Coronary artery (tissue), 2 donors: Measurements from ENCODE around the gene TRHDE.

ENCODE experiments used
- DNase-seq: peaks from one replicate; pipeline ENCODE4 v3.0.0-alpha.2; 2017; ENCODE audit warnings: low spot score
- H3K27ac ChIP-seq, 2 donors: fragments of 200-600 bp; sonication (generic); one replicate each; pipeline ENCODE4 v1.5.1; 2016 to 2019
- H3K4me3 ChIP-seq: fragments of 200-600 bp; sonication (generic); 2 replicates; pipeline ENCODE4 v1.5.1; 2016; ENCODE audit warnings: mild to moderate bottlenecking, moderate library complexity
- TF ChIP-seq, protein P1 (sequence below): fragments of 200-600 bp; sonication (generic); IDR thresholded peaks from one replicate; pipeline ENCODE4 v1.5.1; 2019; ENCODE audit warnings: antibody characterized with exemption

The TRHDE gene

DNA sequence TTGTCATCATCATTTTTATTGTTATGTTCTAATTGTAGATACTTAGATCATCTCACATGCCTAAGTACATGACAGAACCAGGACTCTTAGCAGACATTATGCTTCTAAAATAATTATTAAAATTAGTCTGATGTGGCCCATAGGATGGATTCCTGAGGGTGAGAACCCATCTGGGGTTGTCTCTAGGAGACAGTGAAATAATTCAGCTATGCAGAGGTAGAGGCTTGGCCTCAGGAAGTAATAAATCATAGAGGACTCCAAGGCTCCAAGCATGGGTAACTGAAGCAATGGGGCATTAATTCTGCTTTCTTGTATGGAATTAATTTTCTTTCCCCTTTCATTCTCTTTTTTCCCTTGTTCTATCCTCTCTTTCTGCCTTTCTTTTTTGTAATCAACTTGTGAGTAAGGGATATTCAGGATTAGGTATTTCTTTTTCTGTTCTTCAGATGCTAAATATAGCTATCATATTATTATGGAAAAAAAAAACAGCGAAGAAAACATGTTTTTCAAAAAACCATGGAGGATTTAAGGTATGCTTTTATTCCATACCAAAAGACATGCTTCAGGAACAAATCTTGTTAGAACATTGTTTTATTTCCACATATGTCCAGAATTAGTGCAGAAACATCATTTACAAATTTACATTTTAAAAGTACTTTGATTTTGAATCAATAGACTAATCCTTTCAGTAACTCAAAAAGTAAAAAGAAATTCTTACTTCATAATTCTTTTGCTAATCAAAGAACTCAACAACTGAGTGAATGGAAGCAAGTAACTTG is 263.2 kb downstream of the TRHDE start:
- TF ChIP-seq, protein P1, sequence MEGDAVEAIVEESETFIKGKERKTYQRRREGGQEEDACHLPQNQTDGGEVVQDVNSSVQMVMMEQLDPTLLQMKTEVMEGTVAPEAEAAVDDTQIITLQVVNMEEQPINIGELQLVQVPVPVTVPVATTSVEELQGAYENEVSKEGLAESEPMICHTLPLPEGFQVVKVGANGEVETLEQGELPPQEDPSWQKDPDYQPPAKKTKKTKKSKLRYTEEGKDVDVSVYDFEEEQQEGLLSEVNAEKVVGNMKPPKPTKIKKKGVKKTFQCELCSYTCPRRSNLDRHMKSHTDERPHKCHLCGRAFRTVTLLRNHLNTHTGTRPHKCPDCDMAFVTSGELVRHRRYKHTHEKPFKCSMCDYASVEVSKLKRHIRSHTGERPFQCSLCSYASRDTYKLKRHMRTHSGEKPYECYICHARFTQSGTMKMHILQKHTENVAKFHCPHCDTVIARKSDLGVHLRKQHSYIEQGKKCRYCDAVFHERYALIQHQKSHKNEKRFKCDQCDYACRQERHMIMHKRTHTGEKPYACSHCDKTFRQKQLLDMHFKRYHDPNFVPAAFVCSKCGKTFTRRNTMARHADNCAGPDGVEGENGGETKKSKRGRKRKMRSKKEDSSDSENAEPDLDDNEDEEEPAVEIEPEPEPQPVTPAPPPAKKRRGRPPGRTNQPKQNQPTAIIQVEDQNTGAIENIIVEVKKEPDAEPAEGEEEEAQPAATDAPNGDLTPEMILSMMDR: no peak

DNA sequence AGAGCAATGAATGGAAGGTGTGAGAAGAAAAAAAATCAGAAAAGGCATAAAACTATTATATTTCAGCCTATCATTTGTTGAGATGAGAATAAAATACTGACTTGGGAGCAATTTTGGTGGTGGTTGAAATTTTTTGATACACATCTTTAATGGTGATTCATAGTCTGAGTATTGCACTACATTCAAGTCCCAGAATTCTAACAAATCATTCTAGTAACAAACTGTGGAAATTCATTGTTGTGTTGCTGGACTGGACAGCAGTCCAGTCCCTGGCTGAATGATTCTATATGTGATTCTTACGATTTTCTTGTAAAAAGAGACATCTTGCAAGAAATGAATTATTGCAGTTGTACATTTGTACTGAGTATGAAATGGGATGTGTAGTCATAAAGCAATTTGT is 268.6 kb downstream of the TRHDE start:
- DNase-seq: no peak
- TF ChIP-seq, protein P1: no peak

More for the DNA sequence above, 263.2 kb downstream of the TRHDE start:
- Histone ChIP-seq H3K4me3 (no peak overlapping the region), H3K27ac (no peak overlapping the region)
- DNase-seq: no peak

DNA sequence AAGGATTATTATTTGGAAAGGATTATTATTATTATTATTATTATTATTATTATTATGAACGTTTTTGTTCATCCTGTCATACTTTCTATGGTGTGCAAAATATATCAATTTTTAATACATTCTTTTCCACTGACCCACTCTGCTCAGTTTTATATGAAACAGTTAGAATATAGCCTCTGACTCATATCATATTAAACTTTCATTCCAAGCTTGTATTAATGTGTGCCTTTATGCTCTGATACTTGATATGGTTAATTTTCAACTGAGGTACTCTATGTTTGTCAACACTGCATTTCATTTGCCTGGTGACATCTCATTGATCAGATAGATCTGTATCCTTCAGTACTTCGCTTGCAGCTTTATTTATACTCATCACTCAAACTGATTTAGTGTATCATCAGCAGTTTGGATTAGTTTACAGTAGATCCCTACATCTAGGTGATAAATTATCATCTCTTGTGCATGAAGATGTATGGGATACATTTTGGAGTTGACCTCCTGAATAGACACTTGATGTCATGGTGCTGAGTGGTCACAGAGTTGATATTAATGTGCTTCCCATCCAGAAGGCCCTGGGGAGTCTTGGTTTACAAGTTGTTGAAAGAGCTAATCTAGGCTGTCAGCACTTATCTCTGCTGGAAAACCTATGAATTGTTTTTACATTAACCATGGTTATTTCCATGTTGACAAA is 271.8 kb downstream of the TRHDE start:
- TF ChIP-seq, protein P1: no peak
- Histone ChIP-seq H3K27ac (no peak overlapping the region), H3K4me3 (no peak overlapping the region)
- no peak for DNase-seq

More for the DNA sequence above, 268.6 kb downstream of the TRHDE start:
- Histone ChIP-seq H3K27ac (no peak overlapping the region), H3K4me3 (no peak overlapping the region)

DNA sequence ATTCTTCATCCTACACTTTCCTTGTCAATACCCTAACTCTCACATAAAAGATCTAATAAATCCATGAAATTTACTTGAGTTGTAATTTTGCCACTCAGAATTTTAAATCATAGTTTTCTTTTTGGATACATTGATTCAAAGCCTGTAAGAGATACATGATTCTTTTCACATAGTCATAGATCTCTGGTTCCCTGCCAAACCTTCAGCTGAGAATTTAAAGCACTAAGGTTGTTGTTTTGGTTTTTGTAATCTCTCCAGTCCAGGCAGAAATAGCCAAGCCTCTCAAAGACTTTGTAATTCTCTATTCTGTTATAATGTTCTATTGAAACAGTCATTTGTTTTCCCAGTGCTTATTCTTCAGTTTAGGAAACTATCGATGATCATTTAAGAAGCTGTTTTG is 273.9 kb downstream of the TRHDE start:
- Histone ChIP-seq H3K4me3 (no peak overlapping the region), H3K27ac (no peak overlapping the region)
- DNase-seq: no peak
- TF ChIP-seq, protein P1: no peak

DNA sequence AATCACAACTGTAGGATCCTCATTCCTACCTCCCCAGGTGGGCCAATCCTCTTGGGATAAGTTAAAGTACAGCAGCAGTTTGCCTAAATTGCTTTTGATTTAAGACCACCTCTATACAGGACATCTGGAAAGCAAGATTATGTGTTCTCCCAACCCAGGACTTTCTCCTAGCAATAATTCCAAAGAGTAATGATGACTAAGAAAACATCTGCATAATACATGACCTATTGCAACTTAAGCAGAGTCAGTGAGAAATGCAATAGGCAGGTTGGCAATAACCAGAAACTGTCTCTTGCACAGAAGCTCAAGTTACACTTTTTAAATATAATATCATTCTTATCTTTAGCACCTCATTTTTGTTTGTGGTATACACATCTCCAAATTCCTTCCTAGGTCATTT is 275.4 kb downstream of the TRHDE start:
- Histone ChIP-seq H3K4me3 (no peak overlapping the region), H3K27ac (no peak overlapping the region)
- TF ChIP-seq, protein P1: no peak
- no peak for DNase-seq

DNA sequence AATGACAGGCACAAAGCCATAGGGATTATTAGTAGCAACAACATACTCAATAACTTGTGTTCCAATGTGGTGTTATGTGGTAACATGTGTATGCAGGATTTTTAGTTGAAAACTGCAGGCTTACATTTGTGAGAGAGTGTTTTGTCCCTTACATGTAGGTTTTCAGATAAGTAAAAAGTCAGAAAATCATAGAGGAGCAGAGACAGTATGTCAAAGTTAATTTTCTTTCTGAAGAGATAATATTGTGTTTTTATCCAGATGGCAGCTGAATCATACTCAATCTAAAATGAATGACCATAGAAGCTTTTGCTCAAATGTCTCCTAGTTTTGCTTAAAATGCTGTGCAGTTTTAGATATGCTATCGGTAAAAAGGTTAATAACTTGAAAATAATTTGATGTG is 277.0 kb downstream of the TRHDE start:
- TF ChIP-seq, protein P1: no peak
- Histone ChIP-seq H3K4me3 (no peak overlapping the region), H3K27ac (no peak overlapping the region)
- DNase-seq: no peak
